Thoracic aorta (tissue), 2 donors: Measurements from ENCODE around the gene JAKMIP3. TPM values are rescaled to one million over a fixed set of nuclear protein-coding genes. Genes with fewer than 3 reads are reported as not detected.

ENCODE experiments used
- ATAC-seq: fragments of 150-250 bp; one replicate; pipeline ENCODE4 v1.8.0; 2017; ENCODE audit warnings: low read depth; ENCODE audit not compliant: insufficient number of reproducible peaks, low FRiP score
- DNase-seq: peaks from one replicate; pipeline ENCODE4 v3.0.0-alpha.2; 2020; ENCODE audit warnings: low spot score
- H3K27ac ChIP-seq, 2 donors: fragments of 200-600 bp; sonication (generic); 1 replicate in 1 of 2; 2 replicates in 1 of 2; pipeline ENCODE4 v1.5.1; 2016; ENCODE audit warnings: mild to moderate bottlenecking in 2 of 2, moderate library complexity in 2 of 2
- H3K27me3 ChIP-seq: fragments of 200-600 bp; sonication (generic); replicated peaks from 2 replicates; pipeline ENCODE4 v1.6.0; 2016; ENCODE audit warnings: mild to moderate bottlenecking; ENCODE audit not compliant: insufficient read depth
- H3K36me3 ChIP-seq: fragments of 200-600 bp; sonication (generic); one replicate; pipeline ENCODE4 v1.5.1; 2016
- H3K4me1 ChIP-seq, 2 donors: fragments of 200-600 bp; sonication (generic); 1 replicate in 1 of 2; 2 replicates in 1 of 2; pipeline versions ENCODE4 v1.5.1 to v1.6.0; 2016; ENCODE audit warnings: low read depth in 2 of 2, mild to moderate bottlenecking in 1 of 2; ENCODE audit not compliant: control insufficient read depth in 1 of 2
- H3K4me3 ChIP-seq: fragments of 200-600 bp; sonication (generic); 2 replicates; pipeline ENCODE4 v1.5.1; 2016; ENCODE audit warnings: mild to moderate bottlenecking
- H3K9me3 ChIP-seq: fragments of 200-600 bp; sonication (generic); 2 replicates; pipeline ENCODE4 v1.5.1; 2016
- total RNA-seq, 2 donors: library from RNA; depleted of rRNA; stranded (reverse); fragments of >200 nt; gene quantifications; one replicate each; pipeline versions ENCODE4 v1.1.0 to v1.2.3, GENCODE V29; 2016
- TF ChIP-seq, protein P1 (sequence below): fragments of 200-600 bp; sonication (generic); IDR thresholded peaks from one replicate; pipeline ENCODE4 v1.5.1; 2019; ENCODE audit warnings: antibody characterized with exemption

The JAKMIP3 gene
- total RNA-seq, 2 donors from 2014 or later = 0.42 to 1.4 TPM

DNA sequence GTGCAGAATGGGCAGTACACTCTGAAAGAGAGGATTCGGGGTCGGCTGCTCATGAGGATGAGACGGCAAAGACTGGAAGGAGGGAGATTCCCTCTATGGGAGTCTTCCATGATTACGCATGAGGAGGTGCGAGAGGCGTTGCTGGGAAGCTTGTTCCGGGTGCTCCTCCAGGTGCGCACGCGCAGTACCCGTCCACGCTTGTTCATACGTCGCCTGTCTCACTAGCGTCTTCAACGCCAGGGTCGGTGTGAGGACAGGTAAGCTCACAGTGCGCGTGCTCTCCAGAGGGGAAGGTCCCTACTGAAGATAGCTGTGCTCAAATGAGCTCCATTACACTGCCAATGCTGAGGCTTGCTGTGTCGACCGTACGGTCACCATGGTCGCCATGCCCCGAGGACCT lies 44.7 kb upstream of the JAKMIP3 start:
- Histone ChIP-seq H3K4me1 (peaks cover 0 to 6% of the 10 kb centered on the region in 2 donors), H3K4me3 (no peak overlapping the region), H3K36me3 (no peaks in the 10 kb centered on the region), H3K9me3 (no peaks in the 10 kb centered on the region), H3K27me3 (peaks cover 3% of the 10 kb centered on the region), H3K27ac (no peak overlapping the region)
- DNase-seq (no peak), ATAC-seq (no peak)
- TF ChIP-seq, protein P1, sequence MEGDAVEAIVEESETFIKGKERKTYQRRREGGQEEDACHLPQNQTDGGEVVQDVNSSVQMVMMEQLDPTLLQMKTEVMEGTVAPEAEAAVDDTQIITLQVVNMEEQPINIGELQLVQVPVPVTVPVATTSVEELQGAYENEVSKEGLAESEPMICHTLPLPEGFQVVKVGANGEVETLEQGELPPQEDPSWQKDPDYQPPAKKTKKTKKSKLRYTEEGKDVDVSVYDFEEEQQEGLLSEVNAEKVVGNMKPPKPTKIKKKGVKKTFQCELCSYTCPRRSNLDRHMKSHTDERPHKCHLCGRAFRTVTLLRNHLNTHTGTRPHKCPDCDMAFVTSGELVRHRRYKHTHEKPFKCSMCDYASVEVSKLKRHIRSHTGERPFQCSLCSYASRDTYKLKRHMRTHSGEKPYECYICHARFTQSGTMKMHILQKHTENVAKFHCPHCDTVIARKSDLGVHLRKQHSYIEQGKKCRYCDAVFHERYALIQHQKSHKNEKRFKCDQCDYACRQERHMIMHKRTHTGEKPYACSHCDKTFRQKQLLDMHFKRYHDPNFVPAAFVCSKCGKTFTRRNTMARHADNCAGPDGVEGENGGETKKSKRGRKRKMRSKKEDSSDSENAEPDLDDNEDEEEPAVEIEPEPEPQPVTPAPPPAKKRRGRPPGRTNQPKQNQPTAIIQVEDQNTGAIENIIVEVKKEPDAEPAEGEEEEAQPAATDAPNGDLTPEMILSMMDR = no peak

DNA sequence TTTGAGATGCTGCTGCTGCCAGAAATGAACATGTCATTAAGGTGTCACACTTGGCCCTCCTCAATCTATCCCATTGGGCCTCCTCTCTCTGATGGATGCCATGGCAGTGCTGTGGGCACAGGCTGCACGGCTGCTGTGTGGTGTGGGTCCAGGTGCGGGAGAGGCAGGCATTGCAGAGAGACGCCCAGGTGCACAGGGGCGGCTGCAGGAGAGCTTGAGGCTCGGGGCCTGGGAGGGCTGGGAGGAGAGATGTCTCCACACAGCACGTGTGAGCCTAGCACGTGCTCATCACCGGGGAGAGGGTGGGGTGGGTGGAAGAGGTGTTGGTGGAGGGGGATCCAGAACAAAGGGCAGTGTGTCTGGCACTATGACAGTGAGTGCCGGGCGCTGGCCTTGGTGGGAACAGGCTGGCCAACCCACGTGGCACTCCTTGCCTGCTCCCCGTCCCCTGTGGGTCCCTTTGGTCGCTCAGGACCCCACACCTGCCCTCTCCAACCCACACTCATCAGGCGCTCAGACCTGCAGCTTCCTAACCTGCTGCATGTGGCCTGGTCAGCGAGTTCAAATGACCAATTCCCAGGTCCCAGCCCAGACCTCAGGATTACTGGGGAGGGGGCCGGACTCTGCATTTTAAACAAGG lies 44.1 kb upstream of the JAKMIP3 start:
- ATAC-seq = no peak
- DNase-seq = no peak
- Histone ChIP-seq H3K36me3 (no peaks in the 10 kb centered on the region), H3K4me1 (peaks cover 0 to 6% of the 10 kb centered on the region in 2 donors), H3K4me3 (no peak overlapping the region), H3K27me3 (peaks cover 3% of the 10 kb centered on the region), H3K27ac (no peak overlapping the region), H3K9me3 (no peaks in the 10 kb centered on the region)
- TF ChIP-seq, protein P1 = no peak

DNA sequence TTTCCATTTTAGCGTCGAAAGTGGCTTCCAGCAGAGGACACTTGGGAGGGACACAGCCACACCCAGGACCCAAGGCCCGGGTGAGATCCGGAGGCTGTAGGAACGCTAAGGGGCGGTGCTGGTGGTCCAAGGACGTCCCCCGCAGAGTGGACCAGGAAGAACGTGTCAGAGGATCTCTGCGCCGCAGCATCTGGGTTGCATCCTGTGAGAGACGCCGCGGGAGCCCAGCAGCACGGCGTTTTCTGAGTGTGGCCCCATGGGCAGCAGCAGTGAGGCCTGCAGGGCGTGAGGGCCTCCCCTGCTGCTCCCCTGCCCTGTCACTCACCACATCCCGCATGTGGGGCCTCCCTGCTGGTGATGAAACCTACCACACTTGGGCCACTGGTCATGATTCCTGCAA lies 43.5 kb upstream of the JAKMIP3 start:
- H3K27ac ChIP-seq = no peak overlapping the region
- TF ChIP-seq, protein P1 = no peak
- H3K9me3 ChIP-seq = no peaks in the 10 kb centered on the region
- DNase-seq (no peak), ATAC-seq (no peak)
- H3K27me3 ChIP-seq = peaks cover 3% of the 10 kb centered on the region
- no peak overlapping the region for H3K4me3 ChIP-seq
- H3K4me1 ChIP-seq = peaks cover 0 to 6% of the 10 kb centered on the region in 2 donors
- no peaks in the 10 kb centered on the region for H3K36me3 ChIP-seq

DNA sequence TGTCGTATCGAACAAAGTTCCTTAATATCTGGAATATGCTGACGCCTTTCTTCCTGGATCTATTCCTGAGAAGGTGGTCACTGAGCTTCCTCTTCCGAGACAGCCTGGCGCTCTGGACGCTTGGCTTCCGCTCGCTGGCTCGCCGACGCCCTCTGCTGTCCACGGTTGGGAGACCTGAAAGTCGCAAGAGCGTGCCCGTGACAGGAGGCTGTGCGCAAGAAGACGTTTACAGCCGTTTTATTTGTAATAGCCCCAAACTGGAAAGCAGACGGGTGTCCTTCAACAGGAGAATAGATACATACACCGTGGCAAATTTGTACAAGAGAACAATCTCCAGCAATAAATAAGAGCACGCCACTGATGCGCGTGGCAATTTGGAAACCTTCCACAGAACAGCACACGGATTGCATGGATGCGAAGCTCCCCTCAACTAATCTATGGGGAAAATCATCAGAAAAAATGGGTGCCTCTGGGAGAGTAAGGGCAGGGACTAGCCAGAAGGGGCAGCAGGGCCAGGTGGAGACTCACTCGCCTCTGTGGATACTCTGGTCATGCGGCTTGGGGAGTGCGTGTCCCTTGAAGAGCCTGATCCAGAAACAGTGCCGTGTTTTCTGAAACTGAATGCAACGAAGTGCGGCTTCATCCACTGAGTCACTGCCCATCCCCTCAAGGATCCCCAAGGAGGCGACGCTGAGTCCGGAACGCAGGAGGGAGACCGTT lies 42.5 kb upstream of the JAKMIP3 start:
- peaks cover 3% of the 10 kb centered on the region for H3K27me3 ChIP-seq

DNA sequence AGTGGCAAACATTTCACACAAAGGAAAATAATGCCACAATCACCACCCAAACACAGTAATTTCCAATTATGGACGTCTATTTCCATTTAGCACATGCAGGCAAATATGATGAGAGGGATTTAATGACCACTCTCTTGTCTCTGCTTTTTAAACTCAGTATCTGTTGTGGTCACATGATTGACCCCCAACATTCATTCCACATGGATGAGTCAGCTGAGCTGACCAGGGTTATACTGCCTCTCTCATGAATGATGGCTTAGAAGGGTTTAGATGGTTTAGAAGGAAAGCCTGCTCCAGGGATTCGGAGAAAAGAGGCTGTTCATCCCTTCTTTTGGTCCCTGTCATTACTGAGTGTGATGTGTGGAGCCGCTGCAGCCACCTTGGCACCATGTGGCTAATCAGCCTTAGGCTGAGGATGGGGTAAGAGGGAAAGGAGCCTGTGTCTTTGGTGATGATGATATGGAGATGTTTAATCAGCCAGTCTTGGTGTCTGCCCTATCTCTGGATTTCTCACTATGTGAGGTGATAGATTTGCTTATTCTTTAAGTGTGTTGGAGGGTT lies 38.2 kb upstream of the JAKMIP3 start:
- DNase-seq (no peak), ATAC-seq (no peak)
- Histone ChIP-seq H3K4me3 (no peak overlapping the region), H3K4me1 (peaks cover 0 to 6% of the 10 kb centered on the region in 2 donors), H3K36me3 (no peaks in the 10 kb centered on the region), H3K9me3 (no peaks in the 10 kb centered on the region), H3K27me3 (peaks cover 3% of the 10 kb centered on the region), H3K27ac (no peak overlapping the region)
- TF ChIP-seq, protein P1 = no peak

More for the DNA sequence above, 42.5 kb upstream of the JAKMIP3 start:
- TF ChIP-seq, protein P1 = peak; percentile 83
- H3K4me3 ChIP-seq = peak overlapping the region; percentile 3
- H3K36me3 ChIP-seq = no peaks in the 10 kb centered on the region
- peaks cover 0 to 6% of the 10 kb centered on the region in 2 donors for H3K4me1 ChIP-seq
- peak; percentile 13 for DNase-seq
- H3K9me3 ChIP-seq = no peaks in the 10 kb centered on the region
- peak; percentile 68 for ATAC-seq
- H3K27ac ChIP-seq = no peak overlapping the region
